HFFc6 (cell line): ENCODE measurements around the gene LPCAT3. TPM values are rescaled to one million over a fixed set of nuclear protein-coding genes. Genes with fewer than 3 reads are reported as not detected.

ENCODE experiments used
- DNase-seq: peaks from one replicate; pipeline ENCODE4 v3.0.0-alpha.2; 2018
- H3K27ac Mint-ChIP-seq: 2 replicates; pipeline ENCODE4 v1.8.0; 2020; ENCODE audit warnings: mild to moderate bottlenecking, mixed read lengths
- H3K27me3 Mint-ChIP-seq: 2 replicates; pipeline ENCODE4 v1.8.0; 2021; ENCODE audit warnings: mild to moderate bottlenecking, moderate library complexity, mixed read lengths; ENCODE audit not compliant: insufficient read depth
- H3K36me3 Mint-ChIP-seq: 2 replicates; pipeline ENCODE4 v1.8.0; 2021; ENCODE audit warnings: low read depth, mixed read lengths
- H3K4me1 Mint-ChIP-seq: 2 replicates; pipeline ENCODE4 v1.8.0; 2020; ENCODE audit warnings: low read depth, mixed read lengths
- H3K4me3 Mint-ChIP-seq: 2 replicates; pipeline ENCODE4 v1.8.0; 2020; ENCODE audit warnings: mild to moderate bottlenecking, moderate library complexity, mixed read lengths
- H3K9me3 Mint-ChIP-seq: 2 replicates; pipeline ENCODE4 v1.8.0; 2020; ENCODE audit warnings: mild to moderate bottlenecking, mixed read lengths
- total RNA-seq, 6 experiments: library from RNA; stranded (reverse); fragmentation: NEBNext Ultra II Directional; extraction: Animal tissue kit (Norgen Biotek cat#: 25700); gene quantifications; 2 replicates in 1 of 6; 3 replicates in 5 of 6; pipeline ENCODE4 v1.2.3, GENCODE V29; 2021
- TF ChIP-seq, protein P1 (sequence below): fragments of 200-600 bp; sonication (generic); IDR thresholded peaks from 2 replicates; pipeline ENCODE4 v1.5.0; 2021; ENCODE audit warnings: antibody characterized with exemption, mild to moderate bottlenecking

Gene LPCAT3
- total RNA-seq, 6 experiments from 2014 or later: 17.4 to 28.4 (median 21.6) TPM

DNA sequence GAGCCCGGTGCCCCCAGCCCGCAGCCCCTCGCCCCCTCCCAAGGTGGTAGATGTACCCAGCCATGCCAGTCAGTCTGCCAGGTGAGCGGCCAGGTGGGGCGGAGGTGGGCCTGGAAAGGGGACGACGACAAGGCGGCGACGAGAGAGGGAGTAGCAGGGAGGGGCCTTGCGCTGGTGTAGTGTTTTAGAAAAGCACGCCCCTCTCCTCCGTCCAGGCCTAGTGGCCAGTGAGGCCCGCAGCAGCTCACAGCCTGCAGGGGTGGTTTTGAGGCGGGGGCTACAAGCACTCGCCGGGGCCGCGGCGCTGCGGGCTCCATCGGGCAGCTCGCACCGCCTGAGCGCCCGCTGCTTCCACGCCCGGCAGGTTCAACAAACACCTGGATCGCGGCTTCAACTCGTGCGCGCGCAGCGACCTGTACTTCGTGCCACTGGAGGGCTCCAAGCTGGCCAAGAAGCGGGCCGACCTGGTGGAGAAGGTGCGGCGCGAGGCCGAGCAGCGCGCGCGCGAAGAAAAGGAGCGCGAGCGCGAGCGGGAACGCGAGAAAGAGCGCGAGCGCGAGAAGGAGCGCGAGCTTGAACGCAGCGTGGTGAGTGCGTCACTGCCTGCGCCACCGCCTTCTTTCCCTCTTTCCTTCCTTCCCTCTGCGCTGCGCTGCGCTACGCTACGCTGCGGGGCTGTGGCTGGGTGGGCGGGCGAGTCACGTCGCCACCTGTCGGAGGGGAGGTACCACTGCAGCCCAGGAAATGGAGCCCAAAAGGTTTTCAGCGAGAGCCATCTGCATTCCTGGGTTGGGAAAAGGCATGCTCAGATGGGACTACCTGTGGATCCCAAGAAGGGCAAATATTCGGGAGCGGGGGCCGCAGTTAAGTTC lies 80.6 kb downstream of the LPCAT3 start:
- Mint-ChIP-seq H3K27ac (peak overlapping the region; percentile 84), H3K9me3 (no peaks in the 10 kb centered on the region), H3K4me1 (peaks cover 55% of the 10 kb centered on the region)

DNA sequence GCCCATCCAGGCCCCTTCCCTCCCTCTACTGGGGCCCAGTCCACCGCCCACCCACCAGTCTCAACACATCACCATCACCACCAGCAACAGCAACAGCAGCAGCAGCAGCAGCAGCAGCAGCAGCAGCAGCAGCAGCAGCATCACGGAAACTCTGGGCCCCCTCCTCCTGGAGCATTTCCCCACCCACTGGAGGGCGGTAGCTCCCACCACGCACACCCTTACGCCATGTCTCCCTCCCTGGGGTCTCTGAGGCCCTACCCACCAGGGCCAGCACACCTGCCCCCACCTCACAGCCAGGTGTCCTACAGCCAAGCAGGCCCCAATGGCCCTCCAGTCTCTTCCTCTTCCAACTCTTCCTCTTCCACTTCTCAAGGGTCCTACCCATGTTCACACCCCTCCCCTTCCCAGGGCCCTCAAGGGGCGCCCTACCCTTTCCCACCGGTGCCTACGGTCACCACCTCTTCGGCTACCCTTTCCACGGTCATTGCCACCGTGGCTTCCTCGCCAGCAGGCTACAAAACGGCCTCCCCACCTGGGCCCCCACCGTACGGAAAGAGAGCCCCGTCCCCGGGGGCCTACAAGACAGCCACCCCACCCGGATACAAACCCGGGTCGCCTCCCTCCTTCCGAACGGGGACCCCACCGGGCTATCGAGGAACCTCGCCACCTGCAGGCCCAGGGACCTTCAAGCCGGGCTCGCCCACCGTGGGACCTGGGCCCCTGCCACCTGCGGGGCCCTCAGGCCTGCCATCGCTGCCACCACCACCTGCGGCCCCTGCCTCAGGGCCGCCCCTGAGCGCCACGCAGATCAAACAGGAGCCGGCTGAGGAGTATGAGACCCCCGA lies 81.4 kb downstream of the LPCAT3 start:
- Mint-ChIP-seq H3K36me3 (peaks cover 48% of the 10 kb centered on the region), H3K27ac (peak overlapping the region; percentile 82), H3K4me3 (peak overlapping the region; percentile 65; the same call in 1 of the 2 replicates), H3K27me3 (peaks cover 10% of the 10 kb centered on the region), H3K9me3 (no peaks in the 10 kb centered on the region), H3K4me1 (peaks cover 55% of the 10 kb centered on the region)
- TF ChIP-seq, protein P1, sequence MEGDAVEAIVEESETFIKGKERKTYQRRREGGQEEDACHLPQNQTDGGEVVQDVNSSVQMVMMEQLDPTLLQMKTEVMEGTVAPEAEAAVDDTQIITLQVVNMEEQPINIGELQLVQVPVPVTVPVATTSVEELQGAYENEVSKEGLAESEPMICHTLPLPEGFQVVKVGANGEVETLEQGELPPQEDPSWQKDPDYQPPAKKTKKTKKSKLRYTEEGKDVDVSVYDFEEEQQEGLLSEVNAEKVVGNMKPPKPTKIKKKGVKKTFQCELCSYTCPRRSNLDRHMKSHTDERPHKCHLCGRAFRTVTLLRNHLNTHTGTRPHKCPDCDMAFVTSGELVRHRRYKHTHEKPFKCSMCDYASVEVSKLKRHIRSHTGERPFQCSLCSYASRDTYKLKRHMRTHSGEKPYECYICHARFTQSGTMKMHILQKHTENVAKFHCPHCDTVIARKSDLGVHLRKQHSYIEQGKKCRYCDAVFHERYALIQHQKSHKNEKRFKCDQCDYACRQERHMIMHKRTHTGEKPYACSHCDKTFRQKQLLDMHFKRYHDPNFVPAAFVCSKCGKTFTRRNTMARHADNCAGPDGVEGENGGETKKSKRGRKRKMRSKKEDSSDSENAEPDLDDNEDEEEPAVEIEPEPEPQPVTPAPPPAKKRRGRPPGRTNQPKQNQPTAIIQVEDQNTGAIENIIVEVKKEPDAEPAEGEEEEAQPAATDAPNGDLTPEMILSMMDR: no peak
- no peak for DNase-seq

More for the DNA sequence above, 80.6 kb downstream of the LPCAT3 start:
- H3K36me3 Mint-ChIP-seq: peaks cover 53% of the 10 kb centered on the region
- peak; percentile 90 for DNase-seq
- TF ChIP-seq, protein P1: peak; percentile 95
- H3K27me3 Mint-ChIP-seq: peaks cover 10% of the 10 kb centered on the region
- peak overlapping the region; percentile 65 for H3K4me3 Mint-ChIP-seq

DNA sequence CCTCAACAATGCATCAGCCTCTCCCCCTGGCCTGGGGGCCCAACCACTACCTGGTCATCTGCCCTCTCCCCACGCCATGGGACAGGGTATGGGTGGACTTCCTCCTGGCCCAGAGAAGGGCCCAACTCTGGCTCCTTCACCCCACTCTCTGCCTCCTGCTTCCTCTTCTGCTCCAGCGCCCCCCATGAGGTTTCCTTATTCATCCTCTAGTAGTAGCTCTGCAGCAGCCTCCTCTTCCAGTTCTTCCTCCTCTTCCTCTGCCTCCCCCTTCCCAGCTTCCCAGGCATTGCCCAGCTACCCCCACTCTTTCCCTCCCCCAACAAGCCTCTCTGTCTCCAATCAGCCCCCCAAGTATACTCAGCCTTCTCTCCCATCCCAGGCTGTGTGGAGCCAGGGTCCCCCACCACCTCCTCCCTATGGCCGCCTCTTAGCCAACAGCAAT lies 82.1 kb downstream of the LPCAT3 start:
- H3K27ac Mint-ChIP-seq: peak overlapping the region; percentile 82
- no peak for DNase-seq
- H3K36me3 Mint-ChIP-seq: peaks cover 48% of the 10 kb centered on the region
- TF ChIP-seq, protein P1: no peak
- H3K4me1 Mint-ChIP-seq: peaks cover 58% of the 10 kb centered on the region
- no peaks in the 10 kb centered on the region for H3K9me3 Mint-ChIP-seq
- peaks cover 10% of the 10 kb centered on the region for H3K27me3 Mint-ChIP-seq
- 0 out of 2 replicates have a peak overlapping the region, but pooled peaks have one; percentile 28 for H3K4me3 Mint-ChIP-seq

DNA sequence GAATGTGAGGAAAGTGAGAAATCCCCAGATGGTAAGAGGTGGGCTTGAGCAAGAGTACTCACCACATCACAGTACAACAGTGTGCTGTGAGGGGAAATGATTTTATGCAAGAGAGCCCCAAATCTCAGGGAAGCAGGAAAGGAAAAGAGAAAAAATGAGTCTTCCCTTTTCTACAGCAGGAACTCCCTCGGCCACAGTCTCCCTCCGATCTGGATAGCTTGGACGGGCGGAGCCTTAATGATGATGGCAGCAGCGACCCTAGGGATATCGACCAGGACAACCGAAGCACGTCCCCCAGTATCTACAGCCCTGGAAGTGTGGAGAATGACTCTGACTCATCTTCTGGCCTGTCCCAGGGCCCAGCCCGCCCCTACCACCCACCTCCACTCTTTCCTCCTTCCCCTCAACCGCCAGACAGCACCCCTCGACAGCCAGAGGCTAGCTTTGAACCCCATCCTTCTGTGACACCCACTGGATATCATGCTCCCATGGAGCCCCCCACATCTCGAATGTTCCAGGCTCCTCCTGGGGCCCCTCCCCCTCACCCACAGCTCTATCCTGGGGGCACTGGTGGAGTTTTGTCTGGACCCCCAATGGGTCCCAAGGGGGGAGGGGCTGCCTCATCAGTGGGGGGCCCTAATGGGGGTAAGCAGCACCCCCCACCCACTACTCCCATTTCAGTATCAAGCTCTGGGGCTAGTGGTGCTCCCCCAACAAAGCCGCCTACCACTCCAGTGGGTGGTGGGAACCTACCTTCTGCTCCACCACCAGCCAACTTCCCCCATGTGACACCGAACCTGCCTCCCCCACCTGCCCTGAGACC lies 82.7 kb downstream of the LPCAT3 start:
- Mint-ChIP-seq H3K4me3 (no peak overlapping the region; the same call in 1 of the 2 replicates), H3K9me3 (no peaks in the 10 kb centered on the region), H3K27me3 (peaks cover 10% of the 10 kb centered on the region), H3K27ac (peak overlapping the region; percentile 86), H3K4me1 (peaks cover 64% of the 10 kb centered on the region), H3K36me3 (peaks cover 46% of the 10 kb centered on the region)
- TF ChIP-seq, protein P1: no peak
- DNase-seq: no peak

DNA sequence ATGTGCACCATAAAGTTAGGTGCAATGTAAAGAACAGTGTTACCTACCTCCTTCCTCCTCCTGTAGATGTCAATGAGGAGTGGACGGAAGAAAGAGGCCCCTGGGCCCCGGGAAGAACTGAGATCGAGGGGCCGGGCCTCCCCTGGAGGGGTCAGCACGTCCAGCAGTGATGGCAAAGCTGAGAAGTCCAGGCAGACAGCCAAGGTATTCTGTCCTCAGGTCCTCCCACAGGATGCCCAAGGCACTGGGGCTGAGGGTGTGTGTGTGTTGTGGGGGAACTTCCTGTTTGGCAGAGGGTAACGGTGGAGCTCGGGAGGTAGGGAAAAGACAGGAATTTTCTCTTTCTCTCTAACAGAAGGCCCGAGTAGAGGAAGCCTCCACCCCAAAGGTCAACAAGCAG lies 84.2 kb downstream of the LPCAT3 start:
- H3K4me3 Mint-ChIP-seq: peak overlapping the region; percentile 27
- peaks cover 47% of the 10 kb centered on the region for H3K36me3 Mint-ChIP-seq
- H3K27ac Mint-ChIP-seq: peak overlapping the region; percentile 86
- TF ChIP-seq, protein P1: no peak
- H3K27me3 Mint-ChIP-seq: peaks cover 3% of the 10 kb centered on the region; the same call in 1 of the 2 replicates
- H3K4me1 Mint-ChIP-seq: peaks cover 74% of the 10 kb centered on the region
- H3K9me3 Mint-ChIP-seq: no peaks in the 10 kb centered on the region
- peak; percentile 23 for DNase-seq
